Measurements from ENCODE around the gene ZMIZ2. TPM values are rescaled to one million over a fixed set of nuclear protein-coding genes. Genes with fewer than 3 reads are reported as not detected.
"Not testable (repeated sequence)": the region's sequence is repeated elsewhere in the genome, so short reads cannot be mapped to it uniquely, and the experiment has no call there.

Gene ZMIZ2
- polyA plus RNA-seq, 2 donors, result 22.5 to 66.6 TPM

- WGBS, 2 donors, result 33% methylated on average over 11 of the region's 11 CpGs
- Histone ChIP-seq H3K4me1 (ENCODE audit: control insufficient read depth in 2 of 2, insufficient read depth in 2 of 2, low read length in 1 of 2) (peaks cover 15 to 24% of the 10 kb centered on the region in 2 donors), H3K4me3 (ENCODE audit: low read depth in 1 of 2, low read length in 2 of 2) (no peak overlapping the region), H3K27me3 (ENCODE audit: control insufficient read depth in 1 of 2, insufficient read depth in 2 of 2, low read length in 2 of 2) (no peaks in the 10 kb centered on the region), H3K36me3 (ENCODE audit: control insufficient read depth in 2 of 2, insufficient read depth in 2 of 2, low read length in 1 of 2) (peaks cover 16 to 40% of the 10 kb centered on the region in 2 donors), H3K27ac (ENCODE audit: low read depth in 2 of 2, low read length in 1 of 2) (peak overlapping the region; percentile 67 to 73), H3K9me3 (ENCODE audit: control insufficient read depth in 2 of 2, insufficient read depth in 1 of 2, low read depth in 1 of 2, low read length in 1 of 2) (no peaks in the 10 kb centered on the region)
Observed at GRCh38 chr7:44768628-44769371, 20.2 kb downstream of the ZMIZ2 start.

- Histone ChIP-seq H3K4me3 (ENCODE audit: low read depth in 1 of 2, low read length in 2 of 2) (no peak overlapping the region), H3K4me1 (ENCODE audit: control insufficient read depth in 2 of 2, insufficient read depth in 2 of 2, low read length in 1 of 2) (peaks cover 15 to 24% of the 10 kb centered on the region in 2 donors), H3K9me3 (ENCODE audit: control insufficient read depth in 2 of 2, insufficient read depth in 1 of 2, low read depth in 1 of 2, low read length in 1 of 2) (no peaks in the 10 kb centered on the region), H3K27me3 (ENCODE audit: control insufficient read depth in 1 of 2, insufficient read depth in 2 of 2, low read length in 2 of 2) (no peaks in the 10 kb centered on the region), H3K27ac (ENCODE audit: low read depth in 2 of 2, low read length in 1 of 2) (peak overlapping the region; percentile 67 to 73), H3K36me3 (ENCODE audit: control insufficient read depth in 2 of 2, insufficient read depth in 2 of 2, low read length in 1 of 2) (peaks cover 14 to 34% of the 10 kb centered on the region in 2 donors)
- WGBS, 2 donors, result 49 to 57% methylated on average over 8 of the region's 8 CpGs
Observed at GRCh38 chr7:44769376-44769775, 20.7 kb downstream of the ZMIZ2 start.

- H3K27me3 ChIP-seq (ENCODE audit: control insufficient read depth in 1 of 2, insufficient read depth in 2 of 2, low read length in 2 of 2), result no peaks in the 10 kb centered on the region
- H3K4me1 ChIP-seq (ENCODE audit: control insufficient read depth in 2 of 2, insufficient read depth in 2 of 2, low read length in 1 of 2), result peaks cover 15 to 24% of the 10 kb centered on the region in 2 donors
- no peaks in the 10 kb centered on the region for H3K9me3 ChIP-seq (ENCODE audit: control insufficient read depth in 2 of 2, insufficient read depth in 1 of 2, low read depth in 1 of 2, low read length in 1 of 2)
- 11 to 15% methylated on average over 10 of the region's 10 CpGs for WGBS, 2 donors
- peaks cover 9 to 30% of the 10 kb centered on the region in 2 donors for H3K36me3 ChIP-seq (ENCODE audit: control insufficient read depth in 2 of 2, insufficient read depth in 2 of 2, low read length in 1 of 2)
- no peak overlapping the region for H3K4me3 ChIP-seq (ENCODE audit: low read depth in 1 of 2, low read length in 2 of 2)
- peak overlapping the region; percentile 67 to 73 for H3K27ac ChIP-seq (ENCODE audit: low read depth in 2 of 2, low read length in 1 of 2)
Observed at GRCh38 chr7:44769776-44770294, 21.2 kb downstream of the ZMIZ2 start.

GRCh38 chr7:44771358-44771757 is 22.7 kb downstream of the ZMIZ2 start:
- Histone ChIP-seq H3K27ac (ENCODE audit: low read depth in 2 of 2, low read length in 1 of 2) (no peak overlapping the region), H3K9me3 (ENCODE audit: control insufficient read depth in 2 of 2, insufficient read depth in 1 of 2, low read depth in 1 of 2, low read length in 1 of 2) (no peaks in the 10 kb centered on the region), H3K27me3 (ENCODE audit: control insufficient read depth in 1 of 2, insufficient read depth in 2 of 2, low read length in 2 of 2) (no peaks in the 10 kb centered on the region), H3K4me1 (ENCODE audit: control insufficient read depth in 2 of 2, insufficient read depth in 2 of 2, low read length in 1 of 2) (peaks cover 15 to 24% of the 10 kb centered on the region in 2 donors), H3K36me3 (ENCODE audit: control insufficient read depth in 2 of 2, insufficient read depth in 2 of 2, low read length in 1 of 2) (peaks cover 0 to 16% of the 10 kb centered on the region in 2 donors), H3K4me3 (ENCODE audit: low read depth in 1 of 2, low read length in 2 of 2) (no peak overlapping the region)
- WGBS, 2 donors, result 52 to 69% methylated on average over 3 of the region's 3 CpGs

- Histone ChIP-seq H3K9me3 (ENCODE audit: control insufficient read depth in 2 of 2, insufficient read depth in 1 of 2, low read depth in 1 of 2, low read length in 1 of 2) (no peaks in the 10 kb centered on the region), H3K4me3 (ENCODE audit: low read depth in 1 of 2, low read length in 2 of 2) (no peak overlapping the region), H3K4me1 (ENCODE audit: control insufficient read depth in 2 of 2, insufficient read depth in 2 of 2, low read length in 1 of 2) (peaks cover 15 to 19% of the 10 kb centered on the region in 2 donors), H3K36me3 (ENCODE audit: control insufficient read depth in 2 of 2, insufficient read depth in 2 of 2, low read length in 1 of 2) (peaks cover 0 to 5% of the 10 kb centered on the region in 2 donors), H3K27ac (ENCODE audit: low read depth in 2 of 2, low read length in 1 of 2) (no peak overlapping the region), H3K27me3 (ENCODE audit: control insufficient read depth in 1 of 2, insufficient read depth in 2 of 2, low read length in 2 of 2) (no peaks in the 10 kb centered on the region)
- 72% methylated on average over 6 of the region's 6 CpGs for WGBS, 2 donors
Observed at GRCh38 chr7:44772440-44772839, 23.8 kb downstream of the ZMIZ2 start.

- 75 to 76% methylated on average over 10 of the region's 10 CpGs for WGBS, 2 donors
- Histone ChIP-seq H3K4me1 (ENCODE audit: control insufficient read depth in 2 of 2, insufficient read depth in 2 of 2, low read length in 1 of 2) (peaks cover 12 to 15% of the 10 kb centered on the region in 2 donors), H3K4me3 (ENCODE audit: low read depth in 1 of 2, low read length in 2 of 2) (no peak overlapping the region), H3K36me3 (ENCODE audit: control insufficient read depth in 2 of 2, insufficient read depth in 2 of 2, low read length in 1 of 2) (peaks cover 0 to 1% of the 10 kb centered on the region in 2 donors), H3K9me3 (ENCODE audit: control insufficient read depth in 2 of 2, insufficient read depth in 1 of 2, low read depth in 1 of 2, low read length in 1 of 2) (no peaks in the 10 kb centered on the region), H3K27ac (ENCODE audit: low read depth in 2 of 2, low read length in 1 of 2) (no peak overlapping the region), H3K27me3 (ENCODE audit: control insufficient read depth in 1 of 2, insufficient read depth in 2 of 2, low read length in 2 of 2) (no peaks in the 10 kb centered on the region)
Observed at GRCh38 chr7:44772867-44773266, 24.2 kb downstream of the ZMIZ2 start.

- H3K27ac ChIP-seq (ENCODE audit: low read depth in 2 of 2, low read length in 1 of 2); H3K36me3 ChIP-seq (ENCODE audit: control insufficient read depth in 2 of 2, insufficient read depth in 2 of 2, low read length in 1 of 2); H3K9me3 ChIP-seq (ENCODE audit: control insufficient read depth in 2 of 2, insufficient read depth in 1 of 2, low read depth in 1 of 2, low read length in 1 of 2); H3K4me1 ChIP-seq (ENCODE audit: control insufficient read depth in 2 of 2, insufficient read depth in 2 of 2, low read length in 1 of 2); H3K4me3 ChIP-seq (ENCODE audit: low read depth in 1 of 2, low read length in 2 of 2); H3K27me3 ChIP-seq (ENCODE audit: control insufficient read depth in 1 of 2, insufficient read depth in 2 of 2, low read length in 2 of 2): not testable (repeated sequence)
- WGBS, 2 donors, result 77 to 80% methylated on average over 3 of the region's 3 CpGs
Observed at GRCh38 chr7:44774486-44774885, 25.8 kb downstream of the ZMIZ2 start.

- WGBS, 2 donors, result 88 to 91% methylated on average over 6 of the region's 6 CpGs
- peaks cover 0 to 3% of the 10 kb centered on the region in 2 donors for H3K4me1 ChIP-seq (ENCODE audit: control insufficient read depth in 2 of 2, insufficient read depth in 2 of 2, low read length in 1 of 2)
- H3K9me3 ChIP-seq (ENCODE audit: control insufficient read depth in 2 of 2, insufficient read depth in 1 of 2, low read depth in 1 of 2, low read length in 1 of 2), result no peaks in the 10 kb centered on the region
- H3K36me3 ChIP-seq (ENCODE audit: control insufficient read depth in 2 of 2, insufficient read depth in 2 of 2, low read length in 1 of 2), result no peaks in the 10 kb centered on the region
- H3K4me3 ChIP-seq (ENCODE audit: low read depth in 1 of 2, low read length in 2 of 2), result no peak overlapping the region
- H3K27ac ChIP-seq (ENCODE audit: low read depth in 2 of 2, low read length in 1 of 2), result no peak overlapping the region
- no peaks in the 10 kb centered on the region for H3K27me3 ChIP-seq (ENCODE audit: control insufficient read depth in 1 of 2, insufficient read depth in 2 of 2, low read length in 2 of 2)
Observed at GRCh38 chr7:44775383-44776107, 26.9 kb downstream of the ZMIZ2 start.

GRCh38 chr7:44776211-44776610 is 27.6 kb downstream of the ZMIZ2 start:
- no peaks in the 10 kb centered on the region for H3K36me3 ChIP-seq (ENCODE audit: control insufficient read depth in 2 of 2, insufficient read depth in 2 of 2, low read length in 1 of 2)
- peaks cover 2 to 7% of the 10 kb centered on the region in 2 donors for H3K4me1 ChIP-seq (ENCODE audit: control insufficient read depth in 2 of 2, insufficient read depth in 2 of 2, low read length in 1 of 2)
- no peak overlapping the region for H3K27ac ChIP-seq (ENCODE audit: low read depth in 2 of 2, low read length in 1 of 2)
- WGBS, 2 donors, result 44 to 58% methylated on average over 3 of the region's 3 CpGs
- H3K9me3 ChIP-seq (ENCODE audit: control insufficient read depth in 2 of 2, insufficient read depth in 1 of 2, low read depth in 1 of 2, low read length in 1 of 2), result no peaks in the 10 kb centered on the region
- H3K4me3 ChIP-seq (ENCODE audit: low read depth in 1 of 2, low read length in 2 of 2), result no peak overlapping the region
- H3K27me3 ChIP-seq (ENCODE audit: control insufficient read depth in 1 of 2, insufficient read depth in 2 of 2, low read length in 2 of 2), result no peaks in the 10 kb centered on the region
